Neutrophil (primary cell): ENCODE measurements around the gene PTGIS.

Experiments used
- H3K27ac ChIP-seq: fragments of 200-600 bp; sonication (generic); 2 replicates; pipeline ENCODE4 v1.5.1; 2016; ENCODE audit warnings: mild to moderate bottlenecking, moderate library complexity
- H3K27me3 ChIP-seq: fragments of 200-600 bp; sonication (generic); 2 replicates; pipeline ENCODE4 v1.6.0; 2016; ENCODE audit warnings: mild to moderate bottlenecking
- H3K36me3 ChIP-seq: fragments of 200-600 bp; sonication (generic); 2 replicates; pipeline ENCODE4 v1.5.1; 2017
- H3K4me1 ChIP-seq, 2 experiments: fragments of 200-600 bp in 1 of 2; sonication (generic) in 1 of 2; 1 replicate in 1 of 2; 2 replicates in 1 of 2; pipeline versions ENCODE4 v1.5.1 to v1.6.1; 2013 to 2016; ENCODE audit warnings: low read depth in 1 of 2, low read length in 1 of 2, mild to moderate bottlenecking in 1 of 2, moderate library complexity in 1 of 2; ENCODE audit not compliant: control insufficient read depth in 1 of 2, insufficient read depth in 1 of 2
- H3K4me3 ChIP-seq, 2 experiments: fragments of 200-600 bp in 1 of 2; sonication (generic) in 1 of 2; 1 replicate in 1 of 2; 2 replicates in 1 of 2; pipeline ENCODE4 v1.5.1; 2013 to 2016; ENCODE audit warnings: low read depth in 1 of 2, low read length in 1 of 2, mild to moderate bottlenecking in 1 of 2, moderate library complexity in 1 of 2
- H3K9me3 ChIP-seq: fragments of 200-600 bp; sonication (generic); 2 replicates; pipeline ENCODE4 v1.5.1; 2016
- CTCF ChIP-seq: fragments of 200-600 bp; sonication (generic); IDR thresholded peaks from 2 replicates; pipeline ENCODE4 v1.5.1; 2016; ENCODE audit warnings: antibody characterized with exemption

Gene PTGIS

GRCh38 chr20:49543071-49543857, 24.7 kb downstream of the PTGIS start:
- H3K27me3 ChIP-seq = peaks cover 19% of the 10 kb centered on the region
- H3K4me3 ChIP-seq = no peak overlapping the region
- H3K9me3 ChIP-seq = peaks cover 3% of the 10 kb centered on the region
- TF ChIP-seq CTCF = no peak
- no peak overlapping the region for H3K27ac ChIP-seq
- H3K4me1 ChIP-seq = no peaks in the 10 kb centered on the region
- no peaks in the 10 kb centered on the region for H3K36me3 ChIP-seq

- peaks cover 20% of the 10 kb centered on the region for H3K27me3 ChIP-seq
- H3K36me3 ChIP-seq = no peaks in the 10 kb centered on the region
- TF ChIP-seq CTCF = no peak
- no peak overlapping the region for H3K4me3 ChIP-seq
- H3K9me3 ChIP-seq = peaks cover 3% of the 10 kb centered on the region
- no peaks in the 10 kb centered on the region for H3K4me1 ChIP-seq
- H3K27ac ChIP-seq = no peak overlapping the region
Observed at GRCh38 chr20:49542514-49542991, 25.4 kb downstream of the PTGIS start.

- H3K4me3 ChIP-seq = no peak overlapping the region
- H3K36me3 ChIP-seq = no peaks in the 10 kb centered on the region
- no peak overlapping the region for H3K27ac ChIP-seq
- peaks cover 22% of the 10 kb centered on the region for H3K27me3 ChIP-seq
- no peaks in the 10 kb centered on the region for H3K4me1 ChIP-seq
- H3K9me3 ChIP-seq = peaks cover 3% of the 10 kb centered on the region
- TF ChIP-seq CTCF = no peak
Observed at GRCh38 chr20:49541733-49542513, 26.0 kb downstream of the PTGIS start.

GRCh38 chr20:49540687-49541435, 27.1 kb downstream of the PTGIS start:
- TF ChIP-seq CTCF = no peak
- Histone ChIP-seq H3K9me3 (peaks cover 3% of the 10 kb centered on the region), H3K4me3 (no peak overlapping the region), H3K4me1 (no peaks in the 10 kb centered on the region), H3K27ac (no peak overlapping the region), H3K27me3 (peaks cover 30% of the 10 kb centered on the region), H3K36me3 (no peaks in the 10 kb centered on the region)

DNA sequence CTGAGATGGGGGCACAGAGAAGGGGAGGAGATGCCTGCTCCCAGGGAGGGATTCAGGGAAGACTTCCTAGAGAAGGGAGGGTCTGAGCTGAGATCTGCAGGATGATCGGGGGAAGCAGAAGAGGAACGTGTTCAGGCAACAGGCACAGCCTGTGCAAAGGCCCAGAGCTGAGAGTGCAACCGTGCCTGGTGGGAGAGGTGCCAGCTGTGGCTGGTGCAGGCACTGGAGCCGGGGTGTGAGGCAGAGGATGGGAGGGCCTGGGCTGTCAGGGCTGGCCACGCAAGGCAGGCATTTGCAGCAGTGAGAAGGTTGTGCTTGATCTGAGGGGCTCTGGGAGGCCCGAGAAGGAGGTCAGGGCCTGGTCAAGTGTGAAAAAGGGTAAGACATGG, 27.7 kb downstream of the PTGIS start:
- Histone ChIP-seq H3K4me1 (peaks cover 0 to under 1% of the 10 kb centered on the region in 2 experiments), H3K27ac (no peak overlapping the region), H3K9me3 (peaks cover 3% of the 10 kb centered on the region), H3K27me3 (peaks cover 36% of the 10 kb centered on the region), H3K36me3 (no peaks in the 10 kb centered on the region), H3K4me3 (no peak overlapping the region)
- no peak for TF ChIP-seq CTCF
